ENCODE results near the gene MRPL43. TPM values are rescaled to one million over a fixed set of nuclear protein-coding genes. Genes with fewer than 3 reads are reported as not detected.
A peak's percentile ranks its signal among the peaks of the same experiment; 100 is the strongest.

The MRPL43 gene
- total and polyA plus RNA-seq, 2 experiments from 2014 or later: 114 to 128 TPM

DNA sequence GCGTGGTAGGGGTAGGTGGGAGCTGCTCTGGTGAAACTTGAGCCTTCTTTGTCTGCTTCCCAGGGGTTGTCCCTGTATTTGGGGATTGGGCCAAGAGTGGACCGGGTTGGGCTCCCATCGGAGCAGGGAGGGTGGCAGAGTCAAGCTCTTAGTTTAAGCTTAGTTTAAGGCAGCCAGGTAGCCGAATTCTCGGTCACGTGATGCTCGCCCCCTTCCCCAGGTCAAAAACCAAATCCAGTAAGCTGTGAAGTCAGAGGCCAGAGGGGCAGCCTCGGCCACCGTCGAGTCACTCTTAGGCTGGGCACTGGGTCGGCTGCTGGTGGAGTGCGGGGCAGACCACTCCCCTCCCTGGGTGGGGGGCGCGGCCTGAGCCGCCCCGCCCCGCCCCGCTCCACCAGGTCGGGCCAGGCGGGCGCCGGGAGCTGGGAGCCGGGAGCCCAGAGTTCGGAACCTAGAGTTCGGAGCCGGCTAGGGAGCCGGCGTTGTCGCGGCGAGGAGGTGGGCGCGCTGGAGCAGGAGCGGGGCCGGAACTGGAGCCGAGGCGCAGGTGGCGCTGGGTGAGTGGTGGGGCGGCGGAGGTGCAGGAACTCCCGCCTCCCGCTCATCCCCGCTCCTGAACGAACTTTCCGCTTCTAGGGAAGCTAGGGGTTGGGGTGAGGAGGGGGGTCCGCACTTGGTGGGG is 9.5 kb upstream of the MRPL43 start:
- Histone ChIP-seq H3K27me3 (no peaks in the 10 kb centered on the region), H3K4me1 (ENCODE audit: low read depth) (peaks cover 14% of the 10 kb centered on the region), H3K27ac (peak overlapping the region; percentile 99), H3K36me3 (no peaks in the 10 kb centered on the region), H3K4me3 (peak overlapping the region; percentile 73), H3K9me3 (ENCODE audit: low read depth) (no peaks in the 10 kb centered on the region)
- DNase-seq (ENCODE audit: low read depth in 1 of 2, low spot score in 1 of 2): peak in 1 of 2 donors; percentile 74
- TF ChIP-seq, protein P1, sequence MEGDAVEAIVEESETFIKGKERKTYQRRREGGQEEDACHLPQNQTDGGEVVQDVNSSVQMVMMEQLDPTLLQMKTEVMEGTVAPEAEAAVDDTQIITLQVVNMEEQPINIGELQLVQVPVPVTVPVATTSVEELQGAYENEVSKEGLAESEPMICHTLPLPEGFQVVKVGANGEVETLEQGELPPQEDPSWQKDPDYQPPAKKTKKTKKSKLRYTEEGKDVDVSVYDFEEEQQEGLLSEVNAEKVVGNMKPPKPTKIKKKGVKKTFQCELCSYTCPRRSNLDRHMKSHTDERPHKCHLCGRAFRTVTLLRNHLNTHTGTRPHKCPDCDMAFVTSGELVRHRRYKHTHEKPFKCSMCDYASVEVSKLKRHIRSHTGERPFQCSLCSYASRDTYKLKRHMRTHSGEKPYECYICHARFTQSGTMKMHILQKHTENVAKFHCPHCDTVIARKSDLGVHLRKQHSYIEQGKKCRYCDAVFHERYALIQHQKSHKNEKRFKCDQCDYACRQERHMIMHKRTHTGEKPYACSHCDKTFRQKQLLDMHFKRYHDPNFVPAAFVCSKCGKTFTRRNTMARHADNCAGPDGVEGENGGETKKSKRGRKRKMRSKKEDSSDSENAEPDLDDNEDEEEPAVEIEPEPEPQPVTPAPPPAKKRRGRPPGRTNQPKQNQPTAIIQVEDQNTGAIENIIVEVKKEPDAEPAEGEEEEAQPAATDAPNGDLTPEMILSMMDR (IDR thresholded peaks at IDR 0.05; ENCODE audit: low read depth, low read length): no peak

DNA sequence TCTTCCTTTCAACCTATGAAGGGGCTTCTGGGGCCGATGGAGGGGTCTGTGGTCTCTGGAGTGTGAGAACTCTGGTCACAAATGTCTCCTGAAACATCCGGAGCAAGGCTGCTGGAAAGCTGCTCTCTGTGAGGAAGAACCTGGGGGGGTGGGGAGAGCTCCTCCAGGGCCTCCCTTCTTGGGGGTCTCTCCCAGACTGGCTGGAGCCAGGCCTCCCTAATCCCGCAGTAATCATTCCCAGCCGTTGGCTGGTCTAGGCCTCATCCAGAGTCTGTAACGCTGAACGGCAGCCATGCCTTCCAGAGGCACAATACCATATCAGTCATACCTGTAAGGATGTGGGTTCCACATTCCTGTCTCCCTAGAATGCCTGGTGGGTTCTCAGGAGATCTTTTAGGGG is 7.9 kb upstream of the MRPL43 start:
- Histone ChIP-seq H3K4me1 (ENCODE audit: low read depth) (peaks cover 4% of the 10 kb centered on the region), H3K4me3 (no peak overlapping the region), H3K27ac (no peak overlapping the region), H3K9me3 (ENCODE audit: low read depth) (no peaks in the 10 kb centered on the region), H3K36me3 (peaks cover 11% of the 10 kb centered on the region), H3K27me3 (no peaks in the 10 kb centered on the region)
- no peak for DNase-seq (ENCODE audit: low read depth in 1 of 2, low spot score in 1 of 2)
- TF ChIP-seq, protein P1 (IDR thresholded peaks at IDR 0.05; ENCODE audit: low read depth, low read length): no peak

DNA sequence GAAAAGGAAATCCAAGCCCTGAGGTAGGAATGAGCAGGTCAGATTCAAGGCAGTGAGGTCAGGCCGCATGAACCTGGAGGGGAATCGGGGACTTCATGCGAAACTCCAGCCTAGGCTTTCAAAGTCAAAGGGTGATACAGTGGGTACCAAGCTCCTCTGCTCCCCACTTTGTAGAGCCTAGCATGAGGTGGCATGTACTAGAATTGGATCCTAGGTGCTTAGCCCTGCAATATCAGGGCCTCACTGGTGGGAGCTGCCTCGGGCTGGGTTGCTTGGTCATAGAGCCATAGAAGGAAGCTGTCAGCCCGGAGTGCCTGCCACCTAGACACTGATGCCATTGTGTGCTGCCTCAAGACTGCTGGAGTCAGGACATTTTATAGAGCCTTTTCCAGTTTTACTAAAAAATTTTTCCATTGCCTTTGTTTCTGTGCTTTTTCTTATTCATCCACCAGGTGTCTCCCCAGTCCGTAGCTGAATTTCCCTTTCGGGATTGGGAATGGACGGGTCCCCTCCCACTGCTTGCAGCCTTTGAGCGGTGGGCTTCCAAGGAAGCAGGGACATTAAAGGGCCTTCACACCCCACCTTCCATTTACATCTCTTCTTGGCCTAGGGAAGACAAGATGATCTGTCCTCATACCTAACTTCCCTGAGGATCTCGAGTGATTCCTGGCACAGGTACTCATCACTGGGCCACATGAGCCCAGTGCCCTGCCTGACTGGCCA is 6.8 kb upstream of the MRPL43 start:
- no peak overlapping the region for H3K4me3 ChIP-seq
- TF ChIP-seq, protein P1 (IDR thresholded peaks at IDR 0.05; ENCODE audit: low read depth, low read length): peak; percentile 74
- H3K4me1 ChIP-seq (ENCODE audit: low read depth): peaks cover 4% of the 10 kb centered on the region

DNA sequence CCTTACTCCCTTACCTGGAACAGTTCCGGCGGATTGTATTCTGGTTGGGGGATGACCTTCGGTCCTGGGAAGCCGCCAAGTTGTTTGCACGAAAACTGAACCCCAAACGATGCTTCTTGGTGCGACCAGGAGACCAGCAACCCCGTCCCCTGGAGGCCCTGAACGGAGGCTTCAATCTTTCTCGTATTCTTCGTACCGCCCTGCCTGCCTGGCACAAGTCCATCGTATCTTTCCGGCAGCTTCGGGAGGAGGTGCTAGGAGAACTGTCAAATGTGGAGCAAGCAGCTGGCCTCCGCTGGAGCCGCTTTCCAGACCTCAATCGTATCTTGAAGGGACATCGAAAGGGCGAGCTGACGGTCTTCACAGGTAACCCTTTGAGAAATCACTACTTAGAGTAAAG is 1.8 kb upstream of the MRPL43 start:
- no peaks in the 10 kb centered on the region for H3K9me3 ChIP-seq (ENCODE audit: low read depth)
- no peak overlapping the region for H3K27ac ChIP-seq
- peaks cover 13% of the 10 kb centered on the region for H3K36me3 ChIP-seq
- no peaks in the 10 kb centered on the region for H3K27me3 ChIP-seq
- TF ChIP-seq, protein P1 (IDR thresholded peaks at IDR 0.05; ENCODE audit: low read depth, low read length): no peak
- peaks cover 7% of the 10 kb centered on the region for H3K4me1 ChIP-seq (ENCODE audit: low read depth)
- no peak for DNase-seq (ENCODE audit: low read depth in 1 of 2, low spot score in 1 of 2)
- no peak overlapping the region for H3K4me3 ChIP-seq

More for the DNA sequence above, 6.8 kb upstream of the MRPL43 start:
- no peaks in the 10 kb centered on the region for H3K9me3 ChIP-seq (ENCODE audit: low read depth)
- no peaks in the 10 kb centered on the region for H3K27me3 ChIP-seq
- no peak overlapping the region for H3K27ac ChIP-seq
- peaks cover 13% of the 10 kb centered on the region for H3K36me3 ChIP-seq
- DNase-seq (ENCODE audit: low read depth in 1 of 2, low spot score in 1 of 2): peak; percentile 48 to 55

DNA sequence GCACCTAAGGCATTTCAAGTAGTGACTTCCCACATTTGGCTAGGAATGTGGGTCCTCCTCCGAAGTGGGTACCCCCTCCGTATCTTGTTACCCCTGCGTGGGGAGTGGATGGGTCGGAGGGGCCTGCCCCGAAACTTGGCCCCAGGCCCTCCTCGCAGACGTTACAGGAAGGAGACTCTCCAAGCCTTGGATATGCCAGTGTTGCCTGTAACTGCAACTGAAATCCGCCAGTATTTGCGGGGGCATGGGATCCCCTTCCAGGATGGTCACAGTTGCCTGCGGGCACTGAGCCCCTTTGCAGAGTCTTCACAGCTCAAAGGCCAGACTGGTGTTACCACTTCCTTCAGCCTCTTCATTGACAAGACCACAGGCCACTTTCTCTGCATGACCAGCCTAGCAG is 869 bp upstream of the MRPL43 start:
- no peak for DNase-seq (ENCODE audit: low read depth in 1 of 2, low spot score in 1 of 2)
- H3K4me3 ChIP-seq: peak overlapping the region; percentile 82
- no peaks in the 10 kb centered on the region for H3K9me3 ChIP-seq (ENCODE audit: low read depth)
- TF ChIP-seq, protein P1 (IDR thresholded peaks at IDR 0.05; ENCODE audit: low read depth, low read length): no peak
- peaks cover 13% of the 10 kb centered on the region for H3K36me3 ChIP-seq
- H3K27me3 ChIP-seq: no peaks in the 10 kb centered on the region
- H3K27ac ChIP-seq: no peak overlapping the region
- peaks cover 7% of the 10 kb centered on the region for H3K4me1 ChIP-seq (ENCODE audit: low read depth)

Data from cardiac muscle cell (in vitro differentiated cells and primary cell).